ENCODE results near the gene CYBC1.
"Not testable (repeated sequence)": the region's sequence is repeated elsewhere in the genome, so short reads cannot be mapped to it uniquely, and the experiment has no call there.

Gene CYBC1

DNA sequence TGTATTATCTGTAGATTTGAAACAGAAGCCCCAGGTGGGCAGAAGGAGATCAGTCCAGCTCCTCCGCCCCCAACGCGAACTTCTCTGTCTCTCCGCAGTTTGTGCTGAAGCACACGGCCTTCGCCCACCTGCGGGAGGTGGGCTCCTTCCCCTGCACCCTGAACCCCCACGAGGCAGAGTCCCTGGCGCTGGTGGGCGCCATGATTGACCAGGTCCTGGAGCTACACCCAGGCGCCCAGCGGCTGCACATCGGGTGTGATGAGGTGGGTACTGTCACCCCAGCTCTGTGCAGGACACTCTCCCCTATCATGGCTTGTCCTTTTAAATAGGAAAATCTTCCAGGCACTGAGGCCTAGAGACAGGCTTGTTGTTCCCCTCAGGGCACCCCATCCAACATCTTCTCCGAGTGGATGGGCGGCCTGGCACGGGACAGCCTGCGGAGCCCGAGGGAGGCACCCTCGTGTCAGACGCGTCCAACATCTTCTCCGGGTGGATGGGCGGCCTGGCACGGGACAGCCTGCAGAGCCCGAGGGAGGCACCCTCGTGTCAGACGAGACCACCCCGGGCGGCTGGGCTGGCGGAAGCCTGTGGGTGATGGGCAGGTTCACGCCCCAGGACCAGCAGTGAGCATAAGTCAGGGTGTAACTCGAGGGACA, 16.9 kb downstream of the CYBC1 start:
- no peak for DNase-seq

DNA sequence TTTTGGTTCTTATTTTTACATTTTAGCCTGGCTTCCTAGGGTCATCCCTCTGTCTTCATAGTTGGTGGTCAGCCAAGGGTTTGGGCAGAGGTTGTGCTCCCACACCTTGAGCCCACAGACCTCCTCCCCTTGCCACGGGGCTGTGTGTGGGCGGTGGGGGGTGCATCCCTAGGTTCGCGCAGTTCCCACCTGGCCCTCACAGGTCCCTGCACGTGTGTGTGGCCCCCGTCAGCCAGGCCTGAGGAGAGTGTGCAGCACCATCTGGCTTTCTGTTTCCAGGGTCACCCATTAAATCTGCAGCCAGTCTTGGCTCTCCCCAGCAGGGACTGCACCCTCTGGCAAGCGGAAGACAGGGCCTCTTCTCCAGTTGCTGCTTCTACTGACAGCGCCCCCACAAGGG, 18.5 kb downstream of the CYBC1 start:
- DNase-seq, result no peak

DNA sequence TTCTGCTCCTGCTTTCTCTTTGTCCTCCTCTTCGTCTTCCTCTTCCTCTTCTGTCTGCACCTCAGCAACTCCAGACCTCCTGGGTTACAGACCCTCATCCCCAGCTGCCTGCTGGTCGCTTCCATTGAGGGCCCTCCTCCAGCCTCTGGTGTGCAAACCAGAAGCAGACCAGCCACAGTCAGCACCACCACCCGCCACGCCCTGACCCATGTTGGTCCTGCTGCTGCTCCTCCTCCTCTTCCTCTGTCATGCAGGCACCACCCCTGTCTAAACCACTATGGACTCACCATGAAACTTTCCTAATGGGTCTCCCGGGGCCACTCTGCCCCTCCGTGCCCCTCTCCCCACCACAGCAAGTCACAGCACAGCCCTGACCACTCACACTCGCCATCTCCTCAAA, 20.7 kb downstream of the CYBC1 start:
- DNase-seq, result no peak

DNA sequence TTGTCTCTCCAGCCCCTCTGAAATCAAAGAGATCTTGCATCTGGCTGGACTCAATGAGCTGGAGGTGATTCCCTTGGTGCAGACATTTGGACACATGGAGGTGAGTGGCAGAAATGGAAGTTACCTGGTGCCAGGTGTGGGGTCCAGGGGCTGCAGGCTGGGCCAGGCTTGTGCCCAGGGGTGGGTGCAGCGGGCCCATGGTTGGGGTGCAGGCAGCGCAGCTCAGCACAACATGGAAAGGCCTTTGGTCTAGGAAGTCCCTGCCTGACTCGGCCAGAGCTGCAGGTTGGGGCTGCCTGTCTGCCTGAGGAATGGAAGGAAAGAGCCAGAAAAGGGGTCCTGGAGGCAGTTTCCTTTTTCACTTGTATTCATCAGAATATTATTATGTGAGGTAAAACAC, 22.0 kb downstream of the CYBC1 start:
- no peak for DNase-seq

DNA sequence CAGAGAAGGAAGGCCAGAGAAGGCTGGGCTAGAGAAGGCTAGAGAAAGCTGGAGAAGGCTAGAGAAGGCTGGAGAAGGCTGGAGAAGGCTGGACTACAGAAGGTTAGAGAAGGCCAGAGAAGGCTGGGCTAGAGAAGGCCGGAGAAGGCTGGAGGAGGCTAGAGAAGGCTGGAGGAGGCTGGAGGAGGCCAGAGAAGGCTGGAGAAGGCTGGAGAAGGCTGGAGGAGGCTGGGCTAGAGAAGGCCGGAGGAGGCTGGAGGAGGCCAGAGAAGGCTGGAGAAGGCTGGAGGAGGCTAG, 25.7 kb downstream of the CYBC1 start:
- no peak for DNase-seq

DNA sequence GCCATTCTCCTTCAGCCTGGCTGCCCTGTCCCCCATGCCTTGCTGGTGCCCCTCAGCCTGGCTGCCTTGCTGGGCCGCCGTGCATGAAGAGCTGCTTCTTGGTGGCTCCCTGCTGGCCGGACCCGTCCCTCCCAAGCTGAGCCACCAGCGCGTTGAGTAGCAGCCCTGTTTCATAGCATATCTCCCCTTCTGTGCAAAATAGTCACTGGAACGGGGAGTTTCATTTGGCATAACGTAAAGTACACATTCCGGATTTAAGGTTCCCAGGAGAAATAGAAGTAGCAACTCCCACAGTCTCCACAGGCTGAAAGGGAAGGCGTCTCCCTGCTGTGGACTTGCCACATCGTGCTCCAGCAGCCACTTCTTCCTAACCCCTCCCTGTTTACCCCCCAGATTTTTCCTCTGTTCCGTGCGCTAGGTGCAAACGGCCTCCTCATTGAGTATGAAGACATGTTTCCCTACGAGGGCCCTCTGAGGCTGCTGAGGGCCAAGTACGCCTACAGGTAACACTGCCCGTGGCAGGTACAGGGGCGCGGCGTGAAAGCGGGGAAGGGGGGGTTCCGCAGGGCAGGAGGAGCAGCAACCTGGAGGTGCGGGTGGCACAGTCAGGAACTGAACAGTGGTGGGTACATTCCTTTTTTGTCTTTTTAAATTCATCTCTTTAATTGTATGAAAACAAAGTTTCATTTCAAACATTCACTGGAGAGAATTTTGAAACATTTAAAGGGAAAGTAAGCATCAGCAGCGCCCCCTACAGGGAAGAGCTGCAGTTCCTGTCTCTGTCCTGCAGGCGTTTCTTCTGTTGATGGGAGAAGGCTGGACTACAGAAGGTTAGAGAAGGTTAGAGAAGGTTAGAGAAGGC, 26.3 kb downstream of the CYBC1 start:
- DNase-seq, result no peak

DNA sequence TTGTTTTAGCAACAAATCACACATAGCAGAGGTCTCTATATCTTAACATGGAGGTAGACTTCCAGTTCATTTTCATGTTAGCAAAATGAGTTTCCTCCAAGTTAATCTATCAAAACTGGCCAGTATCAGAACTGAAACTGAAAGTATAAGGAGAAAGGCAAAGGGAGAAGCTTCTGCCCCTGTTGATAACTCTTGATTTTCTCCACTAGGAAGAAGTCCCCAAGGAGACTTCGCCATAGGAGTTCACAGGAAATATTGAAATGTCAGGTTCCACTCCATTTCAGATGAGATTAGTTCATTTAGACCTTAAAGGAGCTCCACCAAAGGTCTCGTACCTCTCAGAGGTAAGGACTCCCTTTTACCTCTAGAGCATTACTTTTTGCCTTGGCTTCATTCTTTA, 31.0 kb downstream of the CYBC1 start:
- no peak for DNase-seq

DNA sequence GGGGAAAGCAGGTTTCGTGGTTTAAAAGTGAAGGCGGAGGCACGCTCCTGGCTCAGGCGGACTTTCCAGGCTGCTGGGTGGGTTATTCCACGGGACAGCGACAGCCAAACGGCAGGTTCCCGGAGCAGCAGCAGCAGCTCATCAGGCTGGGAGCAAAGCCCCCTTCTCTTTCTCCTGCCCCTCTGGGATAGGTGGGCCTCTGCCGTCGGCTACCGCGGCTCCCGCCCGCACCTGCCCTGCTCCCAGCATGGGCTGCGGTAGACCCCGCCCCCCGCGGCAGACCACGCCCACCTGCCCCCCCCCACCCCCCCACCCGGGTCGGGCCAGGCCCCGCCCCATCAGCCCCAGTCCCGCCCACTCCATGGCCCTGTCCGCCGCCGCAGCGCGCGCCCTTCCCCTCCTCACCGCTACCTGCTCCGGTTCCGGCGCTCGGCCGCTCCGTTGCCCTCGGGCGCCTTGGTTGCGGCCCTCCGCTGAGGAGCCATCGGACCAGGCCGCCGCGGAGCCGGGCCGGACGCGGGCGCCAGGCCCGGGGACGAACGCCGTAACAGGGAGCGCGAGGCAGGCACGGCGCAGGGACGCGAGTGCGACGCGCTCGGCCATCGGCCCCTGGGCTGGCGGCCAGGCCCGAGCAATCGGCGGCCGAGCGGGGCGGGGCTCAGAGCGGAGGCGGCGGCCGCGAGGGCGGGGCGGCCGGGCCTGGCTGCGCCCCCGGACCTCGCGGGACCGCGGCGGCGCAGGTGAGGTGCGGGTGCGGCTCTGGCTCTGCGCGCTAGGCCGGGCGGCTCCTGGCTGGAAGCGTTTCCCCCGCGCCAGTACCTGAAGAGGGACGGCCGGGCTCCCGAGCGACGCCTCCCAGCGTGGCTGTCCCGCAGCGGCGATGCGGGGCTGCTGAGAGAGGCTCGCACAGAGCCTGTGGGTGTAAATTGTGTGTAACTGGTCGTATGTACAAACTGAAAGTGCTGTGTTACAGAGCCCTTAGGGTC, 32.3 kb downstream of the CYBC1 start, which contains the start of the genes HEXD and OGFOD3:
Gene HEXD, plus strand, starts transcription at position 347 of the 986 bp plus-strand sequence. CDS start 1,453 bp downstream, outside the sequence.
Gene OGFOD3, minus strand, starts transcription at position 586 of the 986 bp plus-strand sequence. Its CDS starts 101 bp downstream, at position 485.
- DNase-seq, result peak; percentile 56

DNA sequence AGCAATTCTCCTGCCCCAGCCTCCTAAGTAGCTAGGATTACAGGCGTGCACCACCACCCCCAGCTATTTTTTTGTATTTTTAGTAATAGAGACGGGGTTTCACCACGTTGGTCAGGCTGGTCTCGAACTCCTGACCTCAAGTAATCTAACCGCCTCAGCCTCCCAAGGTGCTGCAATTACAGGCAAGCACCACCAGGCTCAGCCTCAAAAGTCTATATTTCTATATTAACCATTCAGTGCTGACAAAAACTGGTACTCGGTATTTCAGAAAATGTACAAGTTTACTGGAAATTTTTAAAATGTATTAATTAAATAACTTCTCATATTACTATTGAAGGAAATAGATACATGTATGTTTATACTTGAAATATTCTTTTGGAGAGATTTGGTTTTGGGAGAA, 33.8 kb downstream of the CYBC1 start:
- no peak for DNase-seq

DNA sequence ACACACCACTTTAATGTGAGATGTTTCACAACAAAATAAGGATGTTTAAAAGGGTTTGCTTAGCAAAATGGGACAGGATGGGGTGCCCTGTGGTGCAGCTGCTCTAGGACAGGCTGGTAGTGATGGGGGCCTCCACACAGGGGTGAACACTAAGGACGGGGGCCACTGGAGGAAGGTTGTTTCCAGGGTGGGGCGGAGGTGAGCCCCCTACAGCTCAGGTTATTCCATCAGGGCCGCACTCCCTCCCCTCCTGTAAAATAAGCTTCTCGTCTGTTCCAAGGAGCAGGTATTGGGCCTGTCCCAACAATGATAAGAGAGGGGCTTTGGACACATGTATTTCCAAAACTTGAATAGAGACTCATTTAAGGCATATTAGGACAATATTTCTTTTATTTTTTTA, 34.3 kb downstream of the CYBC1 start:
- DNase-seq, result no peak

DNA sequence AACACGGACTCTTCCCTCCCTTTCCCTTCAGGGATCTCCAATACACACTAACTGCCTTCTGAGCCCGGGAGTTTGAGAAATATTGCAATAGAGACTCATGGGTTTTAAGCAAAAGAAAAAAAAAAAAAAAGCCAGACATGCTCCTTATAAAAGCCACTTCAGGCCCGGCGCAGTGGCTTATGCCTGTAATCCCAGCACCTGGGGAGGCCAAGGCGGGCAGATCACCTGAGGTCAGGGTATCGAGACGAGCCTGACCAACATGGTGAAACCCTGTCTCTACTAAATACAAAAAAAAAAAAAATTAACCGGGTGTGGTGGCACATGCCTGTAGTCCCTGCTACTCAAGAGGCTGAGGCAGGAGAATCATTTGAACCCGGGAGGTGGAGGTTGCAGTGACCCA, 34.8 kb downstream of the CYBC1 start:
- no peak for DNase-seq

DNA sequence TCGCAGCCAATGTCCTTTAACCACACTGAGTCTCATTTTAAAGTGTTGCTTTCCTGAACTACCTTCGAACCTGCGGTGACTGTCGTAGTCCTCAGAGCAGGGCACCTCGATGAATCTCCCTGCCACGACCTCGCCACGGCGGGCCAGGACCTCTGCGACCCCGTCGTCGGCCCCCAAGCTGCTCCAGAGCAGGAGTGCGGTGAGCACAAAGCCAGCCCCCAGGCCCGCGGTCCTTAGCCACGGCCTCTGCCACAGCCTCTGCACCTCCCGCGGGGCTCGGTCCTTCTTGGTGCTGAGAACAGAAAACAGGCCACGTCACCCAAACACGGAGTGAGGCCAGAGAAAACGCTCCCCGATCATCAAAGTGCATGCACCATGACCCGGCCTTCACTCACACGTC, 35.2 kb downstream of the CYBC1 start:
- DNase-seq, result no peak

DNA sequence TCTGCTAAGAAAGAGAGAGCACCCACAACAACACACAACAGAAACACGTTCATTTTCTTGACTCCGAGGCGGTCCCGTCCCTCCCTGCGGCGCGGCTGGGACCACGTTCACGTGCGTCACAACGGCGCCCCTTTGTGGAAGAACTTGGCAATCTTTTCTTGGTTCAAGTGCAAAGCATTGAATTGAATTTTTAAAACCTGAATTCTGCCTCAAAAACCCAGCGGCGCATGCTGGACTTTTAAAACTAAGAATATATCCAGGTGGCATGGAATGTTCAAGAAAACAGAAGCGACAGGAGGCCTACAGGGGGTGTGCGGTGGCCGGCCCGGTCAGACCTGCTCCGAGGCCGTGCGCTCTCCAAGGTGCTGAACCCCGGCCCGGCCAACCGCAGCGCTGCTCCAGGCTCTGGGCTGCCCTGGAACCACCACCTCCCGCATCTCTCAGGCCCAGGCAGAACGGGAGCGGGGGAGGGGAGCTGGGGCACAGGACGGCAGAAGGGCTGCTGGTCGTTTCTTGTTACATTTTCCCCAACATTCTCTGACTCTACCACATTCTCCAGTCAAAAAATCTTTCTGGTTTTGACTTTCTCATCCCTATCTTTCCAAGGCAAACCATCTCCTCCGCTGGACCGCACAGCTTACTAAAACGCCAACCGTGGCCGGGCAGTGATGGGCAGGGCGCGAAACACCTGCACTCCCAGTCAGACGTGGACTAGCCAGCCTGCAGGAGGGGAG, 35.8 kb downstream of the CYBC1 start:
- DNase-seq, result no peak

DNA sequence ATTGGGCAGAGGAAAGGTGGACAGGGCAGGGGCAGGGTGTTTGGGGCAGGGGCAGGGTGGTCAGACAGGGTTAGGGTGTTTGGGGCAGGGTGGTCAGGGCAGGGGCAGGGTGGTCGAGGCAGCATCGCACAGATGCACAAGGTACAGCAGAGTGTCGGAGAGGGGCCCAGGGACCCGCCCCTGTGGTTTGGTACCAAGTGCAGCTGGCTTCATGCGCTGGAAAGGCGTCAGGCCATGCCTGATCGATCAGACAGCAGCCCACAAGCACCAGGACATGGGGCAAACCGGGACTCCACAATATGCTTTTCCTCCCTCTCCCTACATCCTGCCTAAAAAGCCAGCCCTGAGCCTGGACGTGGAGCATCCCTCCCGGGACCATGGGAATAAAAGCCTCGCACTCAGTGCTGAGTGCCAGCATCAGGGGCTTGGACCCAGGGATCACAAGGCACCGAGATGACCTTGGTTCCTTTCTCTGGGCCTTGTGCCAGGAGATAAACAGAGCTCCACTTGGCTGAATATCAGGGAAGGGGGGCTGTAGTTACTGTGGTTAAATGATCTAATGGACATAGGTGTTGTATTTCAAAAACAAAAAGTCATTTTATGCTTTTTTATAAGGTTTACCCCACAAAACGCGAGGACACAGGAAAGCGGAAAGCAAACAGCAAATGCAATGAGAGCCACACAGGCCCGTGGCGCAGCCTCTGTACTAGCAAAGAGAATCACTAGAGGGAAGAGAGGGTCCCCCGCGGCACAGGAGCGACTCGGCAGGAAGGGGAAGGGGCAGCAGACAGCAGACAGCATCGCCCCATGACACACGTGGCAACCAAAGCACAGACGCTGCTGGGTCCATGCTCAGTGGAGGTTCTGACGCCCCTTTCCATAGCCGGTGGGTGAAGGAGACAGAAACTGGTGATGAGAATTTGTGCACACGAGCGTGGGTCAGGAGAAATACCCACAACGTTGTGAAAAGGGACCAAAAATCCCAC, 37.7 kb downstream of the CYBC1 start:
- peak; percentile 17 for DNase-seq

DNA sequence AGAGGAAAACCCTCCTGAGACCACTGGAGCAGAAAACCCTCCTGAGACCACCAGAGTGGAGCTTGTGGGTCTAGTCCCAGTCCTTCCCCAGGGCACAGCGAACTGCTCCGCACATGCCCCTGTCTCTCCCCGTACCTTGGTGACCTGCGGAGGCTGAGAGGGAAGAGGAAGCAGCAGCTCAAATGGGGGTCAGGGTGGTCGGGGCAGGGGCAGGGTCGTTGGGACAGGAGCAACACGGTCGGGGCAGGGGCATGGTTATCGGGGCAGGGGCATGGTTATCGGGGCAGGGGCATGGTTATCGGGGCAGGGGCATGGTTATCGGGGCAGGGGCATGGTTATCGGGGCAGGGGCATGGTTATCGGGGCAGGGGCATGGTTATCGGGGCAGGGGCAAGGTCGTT, 38.5 kb downstream of the CYBC1 start:
- not testable (repeated sequence) for DNase-seq

DNA sequence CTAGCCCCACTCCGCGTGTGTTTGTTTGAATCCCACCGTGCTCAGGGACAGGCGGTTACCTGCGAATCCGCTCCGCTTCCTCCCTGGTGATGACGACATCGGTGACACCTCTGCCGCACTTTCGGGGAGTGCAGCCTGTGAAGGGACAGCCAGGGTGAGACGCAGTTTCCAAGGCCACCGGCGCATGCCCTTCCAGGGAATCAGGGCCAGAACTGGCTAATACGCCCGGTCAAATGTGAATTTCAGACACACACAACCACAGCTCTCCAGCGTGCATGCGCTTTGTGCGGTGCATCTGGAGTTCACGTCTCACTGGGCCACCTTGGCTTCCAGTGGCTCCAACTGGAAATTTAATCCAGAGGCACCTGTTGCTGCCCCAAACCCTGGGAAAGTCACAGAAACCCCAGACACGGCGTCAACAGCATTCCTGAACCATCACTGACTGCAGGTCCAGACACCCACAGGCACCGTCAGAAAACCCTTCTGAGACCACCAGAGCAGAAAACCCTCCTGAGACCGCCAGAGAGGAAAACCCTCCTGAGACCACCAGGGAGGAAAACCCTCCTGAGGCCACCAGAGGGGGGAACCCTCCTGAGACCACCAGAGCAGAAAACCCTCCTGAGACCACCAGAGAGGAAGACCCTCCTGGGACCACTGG, 39.0 kb downstream of the CYBC1 start:
- no peak for DNase-seq

DNA sequence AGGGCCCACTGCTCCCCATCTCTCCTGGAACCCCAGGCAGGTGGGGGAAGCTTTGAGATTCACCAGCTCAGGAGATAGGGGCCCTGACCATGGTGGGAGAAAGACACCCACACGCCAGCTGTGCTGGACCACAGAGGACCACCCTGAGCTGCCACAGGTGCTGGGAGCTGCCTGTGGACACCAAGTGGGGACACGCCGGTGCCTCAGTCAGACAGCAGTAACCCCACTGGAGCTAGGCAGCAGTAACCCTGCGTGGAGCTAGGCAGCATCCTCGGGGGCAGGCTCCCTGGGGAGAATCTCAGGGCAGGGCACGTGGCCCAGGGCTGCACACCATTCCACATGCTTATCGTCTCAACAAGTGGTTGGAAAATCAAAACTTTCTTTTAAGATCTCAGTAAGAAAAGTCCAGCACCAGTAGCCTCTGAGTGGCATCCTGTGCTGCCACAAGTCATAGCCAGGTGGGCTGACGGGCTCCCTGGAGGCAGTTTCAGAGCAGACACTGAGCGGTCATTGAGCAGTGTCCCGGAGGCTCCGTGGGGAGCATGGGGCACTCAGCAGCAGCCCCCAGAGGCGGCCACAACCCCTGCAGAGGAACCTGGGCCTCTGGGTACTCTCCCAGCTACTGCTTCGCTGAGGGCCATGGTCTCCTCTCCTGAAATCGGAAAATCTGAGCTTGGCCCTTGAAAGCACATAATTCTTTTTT, 40.4 kb downstream of the CYBC1 start:
- DNase-seq, result no peak

DNA sequence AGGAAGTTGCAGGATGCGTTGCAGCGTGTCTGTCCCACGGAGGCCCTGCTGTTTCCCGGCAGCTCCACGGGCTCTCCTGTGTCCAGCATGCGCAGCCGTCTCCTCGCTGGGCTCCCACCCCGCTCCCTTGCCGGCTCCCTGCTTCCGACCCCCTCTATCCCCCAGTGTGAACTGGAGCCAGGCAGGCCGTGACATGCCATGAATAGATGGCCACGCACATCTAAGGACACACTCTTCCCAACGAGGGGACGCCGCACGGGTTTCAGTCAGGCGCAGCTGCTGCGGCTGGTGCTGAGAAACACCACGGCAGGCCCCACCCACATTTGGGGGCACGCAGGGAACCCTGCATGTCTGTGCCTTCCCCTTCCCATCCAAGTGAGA, 41.6 kb downstream of the CYBC1 start:
- no peak for DNase-seq

DNA sequence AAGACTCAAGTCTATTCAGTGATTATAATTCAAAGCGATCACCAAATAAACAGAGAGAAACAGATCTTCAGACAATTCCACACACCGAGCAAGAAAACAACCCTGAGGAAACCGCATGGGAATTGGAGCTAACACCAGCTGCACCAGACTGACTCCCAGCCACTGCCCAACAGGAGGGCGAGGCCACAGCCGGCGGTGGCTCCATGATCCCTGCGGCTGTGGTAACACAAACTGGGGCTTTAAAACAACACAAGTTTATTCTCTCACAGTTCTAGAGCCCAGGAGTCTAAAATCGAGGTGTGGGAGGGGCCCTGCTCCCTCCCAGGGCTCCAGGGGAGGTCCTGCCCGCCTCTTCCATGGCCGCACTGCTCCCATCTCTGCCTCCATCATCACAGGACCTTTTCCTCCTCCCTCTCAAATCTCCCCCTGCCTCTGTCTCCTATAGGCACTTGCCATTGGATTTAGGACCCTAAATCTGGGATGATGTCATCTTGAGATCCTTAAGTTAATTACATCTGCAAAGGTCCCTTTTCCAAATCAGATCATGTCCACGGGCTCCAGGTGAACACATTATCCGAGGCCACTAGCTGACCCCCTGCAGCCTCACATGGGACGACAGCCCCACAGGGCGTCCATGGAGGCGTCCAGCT, 42.1 kb downstream of the CYBC1 start:
- no peak for DNase-seq

DNA sequence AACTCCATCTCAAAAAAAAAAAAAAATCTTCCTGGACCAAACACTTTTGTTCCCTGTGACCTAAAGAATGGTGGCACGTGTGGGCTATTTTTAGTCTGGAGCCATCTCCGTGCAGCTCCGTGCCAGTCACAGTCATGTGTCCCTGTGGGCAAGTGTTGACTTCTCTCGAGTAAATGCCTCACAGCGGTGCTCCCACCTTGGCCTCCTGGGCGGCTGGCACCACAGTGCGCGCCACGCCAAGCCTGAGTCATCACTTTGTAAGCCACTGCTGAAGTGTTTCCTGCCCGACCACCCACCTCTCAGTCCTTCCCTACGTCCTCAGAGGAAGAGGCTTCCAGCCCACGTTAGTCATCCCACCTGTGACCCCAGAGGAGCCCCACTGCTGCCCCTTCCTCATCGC, 43.3 kb downstream of the CYBC1 start:
- no peak for DNase-seq

All from DMS79 treated with DMSO at 0.1 percent for 48 hours (cell line).